Cardiac ventricle fibroblast (primary cell): ENCODE data around the gene RBBP6. TPM values are rescaled to one million over a fixed set of nuclear protein-coding genes. Genes with fewer than 3 reads are reported as not detected.

Source experiments
- total RNA-seq: library from RNA; depleted of rRNA; stranded (reverse); fragments of >200 nt; gene quantifications from 2 replicates; pipeline ENCODE4 v1.2.3, GENCODE V29; 2015

The RBBP6 gene
- total RNA-seq = 26.0 and 44.0 TPM in 2 replicates

GRCh38 chr16:24539295-24539849, at the start of gene RBBP6:
Gene RBBP6, plus strand, starts transcription at chr16:24539566. Its CDS starts 1,061 bp downstream, at chr16:24540627.

Other genes with a start within 250 kb of the RBBP6 start
- 20.9 and 108 TPM in 2 replicates for gene TNRC6A, start 190.1 kb downstream of the RBBP6 start, total RNA-seq